Measurements from ENCODE around the gene C2orf72.
"Not testable (repeated sequence)": the region's sequence is repeated elsewhere in the genome, so short reads cannot be mapped to it uniquely, and the experiment has no call there.

The C2orf72 gene

DNA sequence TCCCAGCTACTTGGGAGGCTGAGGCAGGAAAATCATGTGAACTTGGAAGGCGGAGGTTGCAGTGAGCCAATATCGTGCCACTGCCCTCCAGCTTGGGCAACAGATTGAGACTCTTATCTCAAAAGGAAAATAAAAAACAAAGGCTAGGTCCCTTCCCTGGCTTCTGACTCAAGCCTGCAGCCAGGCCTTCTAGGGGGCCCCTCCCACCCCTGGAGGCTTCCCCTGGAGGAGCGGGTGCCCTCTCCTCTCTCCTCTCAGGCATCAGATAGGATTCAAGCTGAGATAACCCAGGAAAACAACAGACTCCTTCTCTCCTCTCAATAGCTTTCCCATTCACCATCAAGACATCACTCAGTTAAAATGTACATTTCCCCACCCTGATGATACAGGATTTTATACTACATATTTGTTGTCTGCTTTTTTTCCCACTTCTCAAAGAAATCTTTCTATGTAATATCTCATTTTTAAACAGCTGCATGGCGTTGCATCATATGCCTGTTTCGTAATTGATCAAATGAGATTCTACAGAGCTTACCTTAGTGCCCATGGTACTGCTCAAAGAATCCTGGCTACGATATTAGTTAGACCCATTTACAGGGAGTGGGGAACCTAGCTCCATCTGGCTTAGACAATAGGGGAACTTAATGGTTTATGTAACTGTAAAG lies 20.6 kb upstream of the C2orf72 start:
- Histone ChIP-seq H3K4me1 (ENCODE audit: insufficient read depth, low read length, poor library complexity, severe bottlenecking) (no peaks in the 10 kb centered on the region), H2AFZ (ENCODE audit: low read length) (no peak overlapping the region), H4K20me1 (ENCODE audit: insufficient read depth, low read length, poor library complexity, severe bottlenecking) (no peaks in the 10 kb centered on the region), H3K4me2 (ENCODE audit: low read depth, low read length, poor library complexity, severe bottlenecking) (no peak overlapping the region), H3K36me3 (ENCODE audit: insufficient read depth, low read length) (no peaks in the 10 kb centered on the region), H3K27me3 (ENCODE audit: insufficient read depth, low read length, poor library complexity, severe bottlenecking) (no peaks in the 10 kb centered on the region), H3K79me2 (ENCODE audit: insufficient read depth, low read length) (no peaks in the 10 kb centered on the region), H3K9ac (ENCODE audit: low read depth, low read length, poor library complexity, severe bottlenecking) (no peak overlapping the region), H3K9me3 (ENCODE audit: insufficient read depth, low read depth, low read length) (no peaks in the 10 kb centered on the region), H3K9me2 (replicated peaks; ENCODE audit: low read depth, low read length) (no peaks in the 10 kb centered on the region), H3K4me3 (ENCODE audit: low read length, poor library complexity, severe bottlenecking) (no peak overlapping the region), H3F3A (ENCODE audit: low read depth) (no peaks in the 10 kb centered on the region)
- TF ChIP-seq EZH2phosphoT487 (IDR thresholded peaks at IDR 0.05; ENCODE audit: borderline replicate concordance): no peak
- TF ChIP-seq, protein P1, sequence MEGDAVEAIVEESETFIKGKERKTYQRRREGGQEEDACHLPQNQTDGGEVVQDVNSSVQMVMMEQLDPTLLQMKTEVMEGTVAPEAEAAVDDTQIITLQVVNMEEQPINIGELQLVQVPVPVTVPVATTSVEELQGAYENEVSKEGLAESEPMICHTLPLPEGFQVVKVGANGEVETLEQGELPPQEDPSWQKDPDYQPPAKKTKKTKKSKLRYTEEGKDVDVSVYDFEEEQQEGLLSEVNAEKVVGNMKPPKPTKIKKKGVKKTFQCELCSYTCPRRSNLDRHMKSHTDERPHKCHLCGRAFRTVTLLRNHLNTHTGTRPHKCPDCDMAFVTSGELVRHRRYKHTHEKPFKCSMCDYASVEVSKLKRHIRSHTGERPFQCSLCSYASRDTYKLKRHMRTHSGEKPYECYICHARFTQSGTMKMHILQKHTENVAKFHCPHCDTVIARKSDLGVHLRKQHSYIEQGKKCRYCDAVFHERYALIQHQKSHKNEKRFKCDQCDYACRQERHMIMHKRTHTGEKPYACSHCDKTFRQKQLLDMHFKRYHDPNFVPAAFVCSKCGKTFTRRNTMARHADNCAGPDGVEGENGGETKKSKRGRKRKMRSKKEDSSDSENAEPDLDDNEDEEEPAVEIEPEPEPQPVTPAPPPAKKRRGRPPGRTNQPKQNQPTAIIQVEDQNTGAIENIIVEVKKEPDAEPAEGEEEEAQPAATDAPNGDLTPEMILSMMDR (conservative IDR thresholded peaks at IDR 0.05; ENCODE audit: low read length): no peak

DNA sequence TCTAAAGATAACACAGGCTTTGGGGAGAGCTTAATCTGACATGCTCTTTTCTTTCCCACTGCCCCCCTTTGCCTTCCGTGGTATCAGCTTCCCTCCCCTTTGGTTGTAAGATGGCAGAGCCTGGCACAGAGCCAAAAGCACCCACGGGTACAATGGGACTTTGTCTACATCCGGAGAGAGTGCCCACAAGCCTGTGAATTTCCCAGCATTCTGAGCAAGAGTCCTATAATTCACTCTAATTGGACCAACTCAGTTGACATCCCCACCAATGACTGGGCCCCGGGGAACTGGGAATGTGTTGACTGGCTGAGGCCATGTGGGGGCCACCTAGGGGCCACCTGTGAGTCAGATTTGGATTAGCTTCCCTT lies 20.1 kb upstream of the C2orf72 start:
- Histone ChIP-seq H3K4me3 (ENCODE audit: low read length, poor library complexity, severe bottlenecking) (no peak overlapping the region), H2AFZ (ENCODE audit: low read length) (no peak overlapping the region), H3K27me3 (ENCODE audit: insufficient read depth, low read length, poor library complexity, severe bottlenecking) (no peaks in the 10 kb centered on the region), H3K79me2 (ENCODE audit: insufficient read depth, low read length) (no peaks in the 10 kb centered on the region), H3F3A (ENCODE audit: low read depth) (no peaks in the 10 kb centered on the region), H3K9me2 (replicated peaks; ENCODE audit: low read depth, low read length) (no peaks in the 10 kb centered on the region), H3K9ac (ENCODE audit: low read depth, low read length, poor library complexity, severe bottlenecking) (no peak overlapping the region), H3K4me1 (ENCODE audit: insufficient read depth, low read length, poor library complexity, severe bottlenecking) (no peaks in the 10 kb centered on the region), H4K20me1 (ENCODE audit: insufficient read depth, low read length, poor library complexity, severe bottlenecking) (no peaks in the 10 kb centered on the region), H3K36me3 (ENCODE audit: insufficient read depth, low read length) (no peaks in the 10 kb centered on the region), H3K4me2 (ENCODE audit: low read depth, low read length, poor library complexity, severe bottlenecking) (no peak overlapping the region), H3K9me3 (ENCODE audit: insufficient read depth, low read depth, low read length) (no peaks in the 10 kb centered on the region)
- TF ChIP-seq, protein P1 (conservative IDR thresholded peaks at IDR 0.05; ENCODE audit: low read length): no peak
- no peak for TF ChIP-seq EZH2phosphoT487 (IDR thresholded peaks at IDR 0.05; ENCODE audit: borderline replicate concordance)

DNA sequence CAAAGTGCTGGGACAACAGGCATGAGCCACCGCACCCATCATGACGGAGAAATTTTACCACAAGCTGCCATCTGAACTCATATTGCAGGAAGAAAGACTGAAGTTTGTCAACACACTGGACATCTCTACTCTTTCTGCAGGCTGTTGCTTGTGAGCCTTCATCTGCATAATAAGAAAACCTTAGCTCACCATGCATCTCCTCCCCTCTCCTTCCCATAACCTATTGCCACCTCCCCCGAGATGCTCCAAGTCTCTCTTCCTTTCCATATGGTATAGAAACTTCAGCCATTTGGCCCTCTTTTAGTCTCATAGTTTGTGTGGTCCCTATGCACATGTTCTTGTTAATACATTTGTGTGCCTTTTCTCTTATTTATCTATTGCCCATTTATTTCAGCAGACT lies 19.1 kb upstream of the C2orf72 start:
- Histone ChIP-seq H3K9me2 (replicated peaks; ENCODE audit: low read depth, low read length) (no peaks in the 10 kb centered on the region), H3K27me3 (ENCODE audit: insufficient read depth, low read length, poor library complexity, severe bottlenecking) (no peaks in the 10 kb centered on the region), H4K20me1 (ENCODE audit: insufficient read depth, low read length, poor library complexity, severe bottlenecking) (no peaks in the 10 kb centered on the region), H3K36me3 (ENCODE audit: insufficient read depth, low read length) (no peaks in the 10 kb centered on the region), H3K79me2 (ENCODE audit: insufficient read depth, low read length) (no peaks in the 10 kb centered on the region), H3K9ac (ENCODE audit: low read depth, low read length, poor library complexity, severe bottlenecking) (no peak overlapping the region), H3F3A (ENCODE audit: low read depth) (no peaks in the 10 kb centered on the region), H3K9me3 (ENCODE audit: insufficient read depth, low read depth, low read length) (no peaks in the 10 kb centered on the region), H2AFZ (ENCODE audit: low read length) (no peak overlapping the region), H3K4me3 (ENCODE audit: low read length, poor library complexity, severe bottlenecking) (no peak overlapping the region), H3K4me2 (ENCODE audit: low read depth, low read length, poor library complexity, severe bottlenecking) (no peak overlapping the region), H3K4me1 (ENCODE audit: insufficient read depth, low read length, poor library complexity, severe bottlenecking) (no peaks in the 10 kb centered on the region)
- TF ChIP-seq, protein P1 (conservative IDR thresholded peaks at IDR 0.05; ENCODE audit: low read length): no peak
- TF ChIP-seq EZH2phosphoT487 (IDR thresholded peaks at IDR 0.05; ENCODE audit: borderline replicate concordance): no peak

DNA sequence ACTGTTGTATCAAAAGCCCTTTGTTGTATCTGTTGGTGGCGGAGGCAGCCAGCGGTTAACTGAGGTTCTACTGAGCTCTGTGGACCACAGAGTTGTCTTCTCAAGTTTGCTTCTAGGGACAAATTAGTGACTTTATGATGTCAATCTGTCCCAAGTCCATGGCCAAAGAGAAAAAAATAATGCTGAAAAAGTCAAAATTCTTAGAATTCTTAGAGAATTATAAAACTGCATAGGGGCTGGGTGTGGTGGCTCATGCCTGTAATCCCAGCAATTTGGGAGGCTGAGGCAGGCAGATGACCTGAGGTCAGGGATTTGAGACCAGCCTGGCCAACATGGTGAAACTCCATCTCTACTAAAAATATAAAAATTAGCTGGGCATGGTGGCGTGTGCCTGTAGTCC lies 12.3 kb upstream of the C2orf72 start:
- not testable (repeated sequence) for H3K4me1 ChIP-seq (ENCODE audit: insufficient read depth, low read length, poor library complexity, severe bottlenecking); H2AFZ ChIP-seq (ENCODE audit: low read length); H3K9me3 ChIP-seq (ENCODE audit: insufficient read depth, low read depth, low read length); H3K4me2 ChIP-seq (ENCODE audit: low read depth, low read length, poor library complexity, severe bottlenecking); H3K9ac ChIP-seq (ENCODE audit: low read depth, low read length, poor library complexity, severe bottlenecking); H3K27me3 ChIP-seq (ENCODE audit: insufficient read depth, low read length, poor library complexity, severe bottlenecking); H3K4me3 ChIP-seq (ENCODE audit: low read length, poor library complexity, severe bottlenecking); H3K36me3 ChIP-seq (ENCODE audit: insufficient read depth, low read length); H4K20me1 ChIP-seq (ENCODE audit: insufficient read depth, low read length, poor library complexity, severe bottlenecking); H3K9me2 ChIP-seq (replicated peaks; ENCODE audit: low read depth, low read length); H3F3A ChIP-seq (ENCODE audit: low read depth); H3K79me2 ChIP-seq (ENCODE audit: insufficient read depth, low read length)
